Esophagus squamous epithelium (tissue), 5 donors: ENCODE results near the gene LRRC45. TPM values are rescaled to one million over a fixed set of nuclear protein-coding genes. Genes with fewer than 3 reads are reported as not detected.

Experiments
- DNase-seq: peaks from one replicate; lab custom pipeline; 2025; lab: John Stamatoyannopoulos, UW
- H3K27ac ChIP-seq, 4 donors: fragments of 200-600 bp; sonication (generic); one replicate each; pipeline ENCODE4 v1.5.1; 2016 to 2019; ENCODE audit warnings: mild to moderate bottlenecking in 1 of 4
- H3K27me3 ChIP-seq, 4 donors: fragments of 200-600 bp; sonication (generic); 1 replicate in 3 of 4; 2 replicates in 1 of 4; pipeline versions ENCODE4 v1.5.1 to v1.6.0; 2017 to 2021; ENCODE audit warnings: antibody characterized with exemption in 1 of 4
- H3K36me3 ChIP-seq, 3 donors: fragments of 200-600 bp; sonication (generic); one replicate each; pipeline ENCODE4 v1.5.1; 2016 to 2019
- H3K4me1 ChIP-seq, 3 donors: fragments of 200-600 bp; sonication (generic); one replicate each; pipeline ENCODE4 v1.5.1; 2017 to 2019
- H3K4me3 ChIP-seq, 4 donors: fragments of 200-600 bp; sonication (generic); 1 replicate in 3 of 4; 2 replicates in 1 of 4; pipeline ENCODE4 v1.5.1; 2016 to 2019; ENCODE audit warnings: mild to moderate bottlenecking in 2 of 4, moderate library complexity in 1 of 4
- H3K9me3 ChIP-seq, 3 donors: fragments of 200-600 bp; sonication (generic); one replicate each; pipeline ENCODE4 v1.5.1; 2016 to 2019
- CTCF ChIP-seq, 6 experiments: fragments of 450-650 bp in 4 of 6; fragments of 200-600 bp in 2 of 6; sonication (generic) in 2 of 6; IDR thresholded peaks; one replicate each; pipeline ENCODE4 v1.5.1; 2016 to 2019; ENCODE audit warnings: antibody characterized with exemption in 6 of 6, mild to moderate bottlenecking in 4 of 6, moderate library complexity in 4 of 6
- POLR2A ChIP-seq, 4 donors: fragments of 450-650 bp; IDR thresholded peaks; one replicate each; pipeline ENCODE4 v1.6.1; 2017; ENCODE audit warnings: antibody characterized with exemption in 4 of 4, mild to moderate bottlenecking in 4 of 4, moderate library complexity in 3 of 4
- WGBS, 2 donors: methylation state at CpG; one replicate each; pipeline ENCODE4 v1.1.5; 2018; 5-methylcytosine and 5-hydroxymethylcytosine counted together
- intact Hi-C: fragments of 100-400 bp; cut with DNase I; formaldehyde crosslinking; loops from one replicate; pipeline ENCODE4 v1.15.0; 2022
- total RNA-seq, 4 donors: library from RNA; depleted of rRNA; stranded (reverse); fragments of >200 nt; gene quantifications; one replicate each; pipeline ENCODE4 v1.1.0, GENCODE V29; 2016
- donor health status: DM: yes; HTN: yes; CAD: no.

The LRRC45 gene
- total RNA-seq, 4 donors from 2014 or later: 9.7 to 21.2 (median 18.3) TPM

DNA sequence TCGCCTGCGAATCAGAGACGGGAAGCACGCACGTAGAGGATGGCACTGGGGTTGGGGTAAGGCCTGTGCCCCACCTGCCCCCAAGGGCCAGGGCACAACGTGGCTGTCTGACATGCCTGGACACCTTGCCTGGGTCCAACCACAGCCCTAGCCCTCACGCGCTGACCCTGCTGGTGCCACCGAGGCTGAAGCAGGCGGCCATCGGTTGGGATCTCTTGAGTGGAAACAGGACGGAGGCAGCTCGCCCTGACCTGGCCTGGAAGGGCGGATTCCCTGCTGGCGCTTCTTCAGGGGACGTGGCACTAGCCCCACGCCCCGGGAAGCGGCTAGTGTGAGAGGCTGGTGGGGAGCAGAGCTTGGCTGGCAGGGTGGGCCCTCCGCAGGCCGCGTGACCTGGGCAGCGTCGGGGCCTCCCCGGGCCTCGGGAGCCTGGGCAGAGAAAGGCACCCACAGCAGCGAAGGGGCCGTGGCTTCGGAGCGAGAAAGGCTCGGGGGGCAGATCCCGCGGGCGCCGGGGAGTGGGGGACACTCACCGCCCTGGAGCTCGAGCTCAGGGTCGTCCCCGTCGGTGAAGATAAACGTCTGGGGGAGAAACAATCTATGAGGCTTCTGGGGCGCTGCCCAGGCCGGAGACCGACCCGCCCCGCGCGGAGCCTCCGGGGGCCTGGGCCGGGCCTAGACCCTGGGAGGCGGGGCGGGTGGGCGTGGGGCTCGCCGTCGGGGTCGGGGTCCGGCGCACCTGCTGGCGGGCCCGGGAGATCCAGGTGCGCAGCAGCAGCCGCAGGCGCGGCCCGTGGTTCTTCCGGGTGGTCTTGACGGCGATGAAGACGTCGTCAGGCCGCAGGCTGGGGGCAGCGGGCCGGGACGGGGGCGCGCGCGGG is 27.9 kb downstream of the LRRC45 start:
- Histone ChIP-seq H3K27me3 (no peaks in the 10 kb centered on the region), H3K4me3 (peak overlapping the region; percentile 72 to 83 (median 80)), H3K27ac (peak overlapping the region; percentile 77 to 88 (median 86)), H3K4me1 (peaks cover 28 to 51% (median 36%) of the 10 kb centered on the region in 3 donors), H3K36me3 (peaks cover 16 to 69% (median 23%) of the 10 kb centered on the region in 3 donors), H3K9me3 (no peaks in the 10 kb centered on the region)
- intact Hi-C loops: no loop called here
- 1% methylated on average over 14 of the region's 79 CpGs; no CpG with 5 or more reads in 1 of the 2 donors for WGBS, 2 donors
- no peak for DNase-seq
- TF ChIP-seq CTCF (IDR thresholded peaks at IDR 0.05) (no peak), POLR2A (IDR thresholded peaks at IDR 0.05) (no peak)

DNA sequence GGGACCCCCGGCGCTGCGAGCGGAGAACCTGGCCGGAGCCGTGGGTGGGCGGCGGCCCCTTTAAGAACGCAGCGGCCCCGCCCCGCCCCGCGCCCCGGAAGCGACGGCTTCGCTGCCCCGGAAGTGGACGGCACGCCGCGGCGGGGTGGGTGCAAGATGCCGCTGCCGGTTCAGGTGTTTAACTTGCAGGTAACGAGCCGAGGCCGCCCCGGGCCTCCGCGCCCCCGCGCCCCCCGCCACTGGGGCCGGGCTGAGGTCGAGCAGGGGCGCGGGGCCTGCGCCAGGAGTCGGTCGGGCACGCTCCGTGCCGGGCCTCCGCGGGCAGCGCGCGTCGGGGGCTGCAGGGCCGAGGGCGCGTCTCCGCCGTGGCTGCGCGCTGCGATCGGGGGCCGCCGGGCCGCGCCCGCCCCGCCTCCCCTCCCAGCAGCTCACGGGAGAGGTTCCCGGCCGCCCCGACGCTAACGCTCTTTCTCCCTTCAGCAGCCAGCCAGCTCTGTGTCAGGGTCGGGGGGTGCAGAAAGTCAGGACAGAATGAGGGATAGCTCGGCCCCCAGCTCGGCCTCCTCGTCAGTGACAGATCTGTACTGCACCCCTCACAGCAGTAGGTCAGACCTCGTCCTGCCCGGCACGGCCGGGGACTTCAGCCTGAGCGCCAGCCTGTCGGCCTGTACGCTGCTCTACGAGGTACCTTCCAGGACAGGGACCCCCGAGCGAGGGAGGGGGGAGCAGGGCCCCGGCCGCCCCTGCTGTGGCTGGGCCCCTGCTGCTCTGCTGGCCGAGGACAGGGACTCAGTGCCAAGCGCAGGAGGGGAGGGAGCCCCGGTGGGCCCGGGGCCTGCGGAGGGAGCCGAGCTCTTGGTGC is 28.9 kb downstream of the LRRC45 start, which contains the start of the genes GPS1 and RFNG:
Gene GPS1 (plus strand): TSS at position 123 of the 862 bp plus-strand sequence. CDS start 34 bp downstream, at position 157.
Gene RFNG (minus strand): TSS at position 36 of the 862 bp plus-strand sequence. CDS start 45 bp downstream, outside the sequence.
- H3K4me1 ChIP-seq: peaks cover 28 to 51% (median 36%) of the 10 kb centered on the region in 3 donors
- no CpG with 5 or more reads among the region's 94 CpGs for WGBS, 2 donors
- peak within 1 kb of the TSS; percentile 77 to 88 (median 86) for H3K27ac ChIP-seq
- TF ChIP-seq CTCF (IDR thresholded peaks at IDR 0.05) (no peak), POLR2A (IDR thresholded peaks at IDR 0.05) (peak in 2 of 4 donors; percentile 22 to 27)
- H3K36me3 ChIP-seq: peaks cover 26 to 74% (median 33%) of the 10 kb centered on the region in 3 donors
- no peak for DNase-seq
- peak within 1 kb of the TSS; percentile 72 to 83 (median 80) for H3K4me3 ChIP-seq
- H3K9me3 ChIP-seq: no peaks in the 10 kb centered on the region
- H3K27me3 ChIP-seq: no peaks in the 10 kb centered on the region
- intact Hi-C loops: no loop called here

- no peak for DNase-seq
- intact Hi-C loops: no loop called here
- TF ChIP-seq CTCF (IDR thresholded peaks at IDR 0.05): no peak
- no peak for TF ChIP-seq POLR2A (IDR thresholded peaks at IDR 0.05)
- no peaks in the 10 kb centered on the region for H3K27me3 ChIP-seq
- no peaks in the 10 kb centered on the region for H3K9me3 ChIP-seq
- peak overlapping the region in 3 of 4 donors; percentile 70 to 88 (median 86) for H3K27ac ChIP-seq
- peak overlapping the region; percentile 72 to 83 (median 80) for H3K4me3 ChIP-seq
- 27 to 32% methylated on average over 3 of the region's 19 CpGs for WGBS, 2 donors
- peaks cover 32 to 74% (median 34%) of the 10 kb centered on the region in 3 donors for H3K36me3 ChIP-seq
- peaks cover 28 to 51% (median 36%) of the 10 kb centered on the region in 3 donors for H3K4me1 ChIP-seq
Observed at GRCh38 chr17:82052638-82053059, 29.5 kb downstream of the LRRC45 start.

DNA sequence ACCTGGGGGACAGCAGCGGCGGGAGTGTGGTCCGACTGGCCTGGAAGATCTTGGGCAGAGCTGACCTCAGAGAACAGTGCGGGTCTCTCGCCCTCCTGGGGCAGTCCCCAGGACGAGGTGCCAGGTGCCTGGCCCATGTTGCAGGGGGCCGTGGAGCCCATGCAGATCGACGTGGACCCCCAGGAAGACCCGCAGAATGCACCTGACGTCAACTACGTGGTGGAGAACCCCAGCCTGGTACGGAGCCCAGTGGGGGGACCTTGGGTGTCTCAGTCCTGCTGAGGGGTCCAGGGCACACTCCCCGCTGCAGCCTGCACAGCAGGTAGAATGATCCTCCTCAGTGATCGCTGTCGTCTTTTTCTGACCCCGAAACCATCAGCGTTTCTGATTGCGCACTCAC is 30.0 kb downstream of the LRRC45 start:
- DNase-seq: no peak
- WGBS, 2 donors: 79 to 94% methylated on average over 6 to 12 of the region's 19 CpGs
- Histone ChIP-seq H3K4me1 (peaks cover 28 to 51% (median 36%) of the 10 kb centered on the region in 3 donors), H3K36me3 (peaks cover 34 to 74% (median 36%) of the 10 kb centered on the region in 3 donors), H3K9me3 (no peaks in the 10 kb centered on the region), H3K4me3 (peak overlapping the region; percentile 72 to 83 (median 80)), H3K27me3 (no peaks in the 10 kb centered on the region), H3K27ac (peak overlapping the region in 1 of 4 donors; percentile 70)
- intact Hi-C loops: no loop called here
- TF ChIP-seq CTCF (IDR thresholded peaks at IDR 0.05) (no peak), POLR2A (IDR thresholded peaks at IDR 0.05) (no peak)
